Measurements from ENCODE around the gene MTR. TPM values are rescaled to one million over a fixed set of nuclear protein-coding genes. Genes with fewer than 3 reads are reported as not detected.

The MTR gene
- polyA plus RNA-seq, 2 donors, result 2.4 to 3.6 TPM

DNA sequence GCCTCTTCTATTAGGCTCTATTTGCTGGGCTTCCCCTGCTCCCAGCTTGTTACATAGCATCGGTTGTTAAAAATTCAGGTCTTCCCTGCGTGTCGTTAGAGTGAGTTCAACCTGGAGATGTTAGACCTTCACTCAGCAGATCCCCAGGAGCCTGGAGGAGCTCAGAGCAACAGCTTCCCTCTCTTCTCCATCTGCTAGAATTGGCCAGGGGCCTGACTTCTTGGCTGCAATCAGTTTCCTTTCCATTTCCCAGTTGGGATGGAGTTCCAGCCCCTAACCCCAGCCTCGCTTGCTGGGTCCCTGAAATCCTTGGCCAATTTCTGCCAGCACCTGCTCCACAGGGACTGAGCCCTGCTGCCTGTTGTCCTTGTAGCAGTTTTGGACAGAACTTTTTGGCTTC is 153.3 kb downstream of the MTR start:
- no peaks in the 10 kb centered on the region for H3K27me3 ChIP-seq (ENCODE audit: control insufficient read depth in 1 of 2, insufficient read depth in 2 of 2, low read length in 2 of 2)
- no peaks in the 10 kb centered on the region for H3K9me3 ChIP-seq (ENCODE audit: control insufficient read depth in 2 of 2, insufficient read depth in 1 of 2, low read depth in 1 of 2, low read length in 1 of 2)
- H3K36me3 ChIP-seq (ENCODE audit: control insufficient read depth in 2 of 2, insufficient read depth in 2 of 2, low read length in 1 of 2), result no peaks in the 10 kb centered on the region
- H3K4me1 ChIP-seq (ENCODE audit: control insufficient read depth in 2 of 2, insufficient read depth in 2 of 2, low read length in 1 of 2), result no peaks in the 10 kb centered on the region
- H3K27ac ChIP-seq (ENCODE audit: low read depth in 2 of 2, low read length in 1 of 2), result no peak overlapping the region
- 81 to 89% methylated on average over 4 of the region's 4 CpGs for WGBS, 2 donors
- H3K4me3 ChIP-seq (ENCODE audit: low read depth in 1 of 2, low read length in 2 of 2), result no peak overlapping the region

DNA sequence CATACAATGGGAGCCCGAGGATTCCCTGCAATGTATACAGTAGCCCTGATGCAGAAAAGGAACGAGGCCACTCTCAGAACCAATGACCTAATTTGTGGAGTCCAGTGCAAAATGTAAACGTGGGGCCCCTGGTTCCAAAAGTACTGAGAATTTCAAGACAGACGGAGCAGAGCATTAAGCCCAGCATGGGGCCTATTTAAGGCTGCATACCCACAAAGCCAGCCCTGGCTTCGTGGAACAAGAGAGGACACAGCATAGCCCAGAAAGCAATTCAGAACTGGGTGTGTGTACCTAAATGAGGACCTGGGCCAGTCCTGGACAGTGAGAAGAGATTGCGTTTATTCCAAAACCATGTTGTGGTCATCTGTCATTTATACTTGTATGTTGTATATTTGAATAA is 153.9 kb downstream of the MTR start:
- no peaks in the 10 kb centered on the region for H3K9me3 ChIP-seq (ENCODE audit: control insufficient read depth in 2 of 2, insufficient read depth in 1 of 2, low read depth in 1 of 2, low read length in 1 of 2)
- no peaks in the 10 kb centered on the region for H3K36me3 ChIP-seq (ENCODE audit: control insufficient read depth in 2 of 2, insufficient read depth in 2 of 2, low read length in 1 of 2)
- no peak overlapping the region for H3K27ac ChIP-seq (ENCODE audit: low read depth in 2 of 2, low read length in 1 of 2)
- H3K27me3 ChIP-seq (ENCODE audit: control insufficient read depth in 1 of 2, insufficient read depth in 2 of 2, low read length in 2 of 2), result no peaks in the 10 kb centered on the region
- H3K4me1 ChIP-seq (ENCODE audit: control insufficient read depth in 2 of 2, insufficient read depth in 2 of 2, low read length in 1 of 2), result no peaks in the 10 kb centered on the region
- no peak overlapping the region for H3K4me3 ChIP-seq (ENCODE audit: low read depth in 1 of 2, low read length in 2 of 2)
- 60 to 61% methylated on average over 6 of the region's 6 CpGs for WGBS, 2 donors

DNA sequence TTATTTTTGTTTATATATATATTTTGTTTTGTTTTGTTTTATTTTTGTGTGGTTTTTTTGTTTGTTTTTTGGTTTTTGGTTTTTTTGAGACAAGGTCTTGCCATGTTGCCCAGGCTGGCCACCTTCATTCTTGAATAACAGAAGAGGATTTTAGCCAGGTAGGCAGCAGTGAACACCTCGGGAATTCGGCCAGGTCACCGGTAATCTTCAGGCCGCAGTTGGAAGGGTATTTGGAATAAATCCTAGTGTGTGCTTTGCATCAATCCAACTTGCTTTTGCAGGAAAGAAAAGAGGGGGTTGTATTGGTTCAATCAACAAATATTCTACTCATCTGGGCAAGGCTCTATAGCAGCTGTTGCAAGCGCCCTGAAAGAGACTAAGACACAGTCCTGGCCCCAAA is 155.3 kb downstream of the MTR start:
- Histone ChIP-seq H3K4me3 (ENCODE audit: low read depth in 1 of 2, low read length in 2 of 2) (no peak overlapping the region), H3K9me3 (ENCODE audit: control insufficient read depth in 2 of 2, insufficient read depth in 1 of 2, low read depth in 1 of 2, low read length in 1 of 2) (no peaks in the 10 kb centered on the region), H3K27me3 (ENCODE audit: control insufficient read depth in 1 of 2, insufficient read depth in 2 of 2, low read length in 2 of 2) (no peaks in the 10 kb centered on the region), H3K36me3 (ENCODE audit: control insufficient read depth in 2 of 2, insufficient read depth in 2 of 2, low read length in 1 of 2) (no peaks in the 10 kb centered on the region), H3K27ac (ENCODE audit: low read depth in 2 of 2, low read length in 1 of 2) (no peak overlapping the region), H3K4me1 (ENCODE audit: control insufficient read depth in 2 of 2, insufficient read depth in 2 of 2, low read length in 1 of 2) (no peaks in the 10 kb centered on the region)
- 85 to 91% methylated on average over 5 of the region's 5 CpGs for WGBS, 2 donors

DNA sequence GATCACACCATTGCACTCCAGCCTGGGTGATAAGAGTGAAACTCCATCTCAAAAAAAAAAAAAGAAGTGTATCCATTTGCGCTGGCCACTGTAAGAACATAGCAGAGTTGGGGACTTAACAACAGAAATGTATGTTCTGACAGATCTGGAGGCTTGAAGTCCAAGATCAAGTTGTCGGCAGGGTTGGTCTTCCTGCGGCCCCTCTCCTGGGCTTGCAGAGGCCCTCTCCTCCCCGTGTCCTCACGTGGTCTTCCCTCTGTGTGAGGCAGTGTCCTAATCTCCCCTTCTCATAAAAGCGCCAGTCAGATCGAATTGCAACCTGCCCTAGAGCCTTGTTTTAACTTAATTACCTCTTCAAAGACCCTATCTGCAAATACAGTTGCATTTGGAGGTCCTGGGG is 156.6 kb downstream of the MTR start:
- Histone ChIP-seq H3K36me3 (ENCODE audit: control insufficient read depth in 2 of 2, insufficient read depth in 2 of 2, low read length in 1 of 2) (no peaks in the 10 kb centered on the region), H3K4me1 (ENCODE audit: control insufficient read depth in 2 of 2, insufficient read depth in 2 of 2, low read length in 1 of 2) (no peaks in the 10 kb centered on the region), H3K27ac (ENCODE audit: low read depth in 2 of 2, low read length in 1 of 2) (no peak overlapping the region), H3K9me3 (ENCODE audit: control insufficient read depth in 2 of 2, insufficient read depth in 1 of 2, low read depth in 1 of 2, low read length in 1 of 2) (no peaks in the 10 kb centered on the region), H3K4me3 (ENCODE audit: low read depth in 1 of 2, low read length in 2 of 2) (no peak overlapping the region), H3K27me3 (ENCODE audit: control insufficient read depth in 1 of 2, insufficient read depth in 2 of 2, low read length in 2 of 2) (no peaks in the 10 kb centered on the region)
- WGBS, 2 donors, result 52 to 63% methylated on average over 7 of the region's 7 CpGs

DNA sequence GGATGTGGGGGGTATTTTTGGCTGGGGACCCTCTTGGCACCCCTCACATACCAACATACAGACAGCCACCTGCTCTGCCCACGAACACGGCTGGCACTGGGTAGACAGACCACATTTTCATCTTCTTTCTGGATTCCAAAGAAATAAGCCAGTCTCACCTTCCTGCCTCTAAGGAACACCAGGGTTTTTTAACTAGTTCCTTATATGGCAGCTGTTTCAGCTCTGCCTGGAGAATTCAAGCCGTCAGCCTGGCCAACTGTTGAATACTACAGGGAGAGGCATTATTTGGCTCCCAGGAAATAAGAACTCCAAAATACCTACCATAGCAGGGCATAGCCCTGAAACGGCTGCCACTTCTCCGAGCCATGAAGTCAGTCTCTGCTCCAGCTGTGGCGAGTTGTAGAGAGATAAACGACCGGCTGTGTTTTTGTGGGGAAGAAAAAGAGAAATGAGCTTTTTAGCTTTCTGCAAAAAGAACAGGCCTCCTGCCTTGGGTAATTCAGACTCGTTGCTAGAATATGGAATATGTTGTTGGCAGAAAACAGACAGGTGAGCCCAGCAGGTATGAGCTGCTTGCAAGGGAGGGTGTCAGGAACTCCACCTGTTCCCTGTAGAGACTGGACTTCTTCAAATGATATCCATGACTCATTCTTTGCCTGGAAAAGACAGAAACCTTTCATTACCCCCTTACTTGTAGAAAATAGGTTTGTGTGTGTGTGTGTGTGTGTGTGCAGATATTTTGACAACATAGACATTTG is 157.3 kb downstream of the MTR start:
- Histone ChIP-seq H3K27ac (ENCODE audit: low read depth in 2 of 2, low read length in 1 of 2) (no peak overlapping the region), H3K36me3 (ENCODE audit: control insufficient read depth in 2 of 2, insufficient read depth in 2 of 2, low read length in 1 of 2) (no peaks in the 10 kb centered on the region), H3K4me1 (ENCODE audit: control insufficient read depth in 2 of 2, insufficient read depth in 2 of 2, low read length in 1 of 2) (no peaks in the 10 kb centered on the region), H3K27me3 (ENCODE audit: control insufficient read depth in 1 of 2, insufficient read depth in 2 of 2, low read length in 2 of 2) (no peaks in the 10 kb centered on the region), H3K4me3 (ENCODE audit: low read depth in 1 of 2, low read length in 2 of 2) (no peak overlapping the region), H3K9me3 (ENCODE audit: control insufficient read depth in 2 of 2, insufficient read depth in 1 of 2, low read depth in 1 of 2, low read length in 1 of 2) (no peaks in the 10 kb centered on the region)
- WGBS, 2 donors, result 34 to 40% methylated on average over 9 of the region's 9 CpGs

DNA sequence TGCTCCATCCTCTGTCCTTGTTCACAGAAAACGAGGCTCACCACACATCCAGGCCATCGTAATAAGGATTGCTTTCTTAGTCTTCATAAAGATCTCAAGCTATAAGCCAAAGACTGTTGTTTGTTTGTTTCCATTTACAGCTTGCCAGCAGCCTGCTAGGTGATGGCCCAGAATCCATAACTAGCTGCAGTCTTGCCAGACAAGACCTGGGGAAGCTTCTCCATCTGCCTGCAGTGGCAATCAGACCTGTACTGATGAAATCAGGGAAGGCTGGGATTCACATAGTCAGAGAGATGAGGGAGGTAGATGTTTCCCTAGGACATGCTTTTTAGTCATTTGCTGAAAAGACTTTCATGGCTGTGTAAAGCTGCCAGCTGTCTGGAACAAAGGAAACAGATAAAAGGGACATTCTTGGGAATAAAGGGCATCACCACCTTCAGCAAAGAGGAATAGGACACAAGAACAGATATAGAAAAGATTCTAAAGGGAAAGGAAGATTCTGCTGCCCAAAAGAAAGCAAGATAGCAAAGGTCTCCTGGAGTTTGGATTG is 158.1 kb downstream of the MTR start:
- 56 to 74% methylated on average over 2 of the region's 2 CpGs for WGBS, 2 donors
- no peak overlapping the region for H3K27ac ChIP-seq (ENCODE audit: low read depth in 2 of 2, low read length in 1 of 2)
- H3K4me1 ChIP-seq (ENCODE audit: control insufficient read depth in 2 of 2, insufficient read depth in 2 of 2, low read length in 1 of 2), result no peaks in the 10 kb centered on the region

More for the DNA sequence above, 158.1 kb downstream of the MTR start:
- Histone ChIP-seq H3K27me3 (ENCODE audit: control insufficient read depth in 1 of 2, insufficient read depth in 2 of 2, low read length in 2 of 2) (no peaks in the 10 kb centered on the region), H3K9me3 (ENCODE audit: control insufficient read depth in 2 of 2, insufficient read depth in 1 of 2, low read depth in 1 of 2, low read length in 1 of 2) (peaks cover 0 to 3% of the 10 kb centered on the region in 2 donors), H3K36me3 (ENCODE audit: control insufficient read depth in 2 of 2, insufficient read depth in 2 of 2, low read length in 1 of 2) (no peaks in the 10 kb centered on the region), H3K4me3 (ENCODE audit: low read depth in 1 of 2, low read length in 2 of 2) (no peak overlapping the region)

Other genes starting within 250 kb of the MTR start
- 1 to 10 TPM; 3.7 to 5.4 TPM for gene HEATR1, start 190.8 kb upstream of the MTR start, polyA plus RNA-seq
- under 1 TPM; 0.59 to 0.75 TPM for gene ACTN2, start 108.8 kb upstream of the MTR start, polyA plus RNA-seq
- gene MT1HL1, start 209.1 kb downstream of the MTR start, polyA plus RNA-seq, result not detected
- 1 to 10 TPM in 1 of 2 donors, under 1 TPM in 1; 0.35 to 1.2 TPM for gene RYR2, start 246.9 kb downstream of the MTR start, polyA plus RNA-seq

All from esophagus (tissue), 2 donors.